Measurements from ENCODE around the gene ANKRD13D.

DNA sequence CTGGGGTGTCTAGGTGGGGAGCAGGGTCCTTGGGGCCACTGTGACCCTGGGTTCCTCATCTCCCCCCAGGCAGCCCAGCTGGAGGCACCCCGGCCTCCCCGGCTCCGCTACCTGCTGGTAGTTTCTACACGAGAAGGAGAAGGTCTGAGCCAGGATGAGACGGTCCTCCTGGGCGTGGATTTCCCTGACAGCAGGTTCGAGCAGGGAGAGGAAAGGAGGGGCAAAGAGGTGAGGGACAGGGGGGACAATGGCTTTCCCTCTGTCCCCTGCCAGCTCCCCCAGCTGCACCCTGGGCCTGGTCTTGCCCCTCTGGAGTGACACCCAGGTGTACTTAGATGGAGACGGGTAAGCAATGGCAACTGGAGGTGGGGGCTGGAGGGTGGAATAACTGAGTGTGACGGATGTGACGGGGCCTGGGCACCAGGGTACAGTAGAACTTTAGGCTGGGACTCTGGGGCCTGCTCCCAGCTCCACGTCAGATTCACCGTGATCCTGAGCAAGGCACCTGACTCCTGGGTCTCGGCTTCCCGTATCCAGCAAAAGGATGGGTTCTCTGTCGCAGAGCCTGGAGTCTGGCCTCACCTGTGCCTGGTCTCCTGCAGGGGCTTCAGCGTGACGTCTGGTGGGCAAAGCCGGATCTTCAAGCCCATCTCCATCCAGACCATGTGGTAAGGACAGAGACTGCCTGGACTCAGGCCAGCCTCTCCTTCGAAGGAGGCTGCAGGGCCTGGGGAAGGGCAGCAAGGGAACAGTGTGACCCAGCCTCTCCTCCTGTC, 17.9 kb downstream of the ANKRD13D start:
- TF ChIP-seq CTCF (IDR thresholded peaks at IDR 0.05) (no peak), POLR2A (IDR thresholded peaks at IDR 0.05) (no peak)

All from heart left ventricle (tissue), 13 donors.